Neuron (in vitro differentiated cells): Measurements from ENCODE around the gene INPP5J.
"Not testable (repeated sequence)": the region's sequence is repeated elsewhere in the genome, so short reads cannot be mapped to it uniquely, and the experiment has no call there.

Experiments used
- H2AFZ ChIP-seq: one replicate; pipeline ENCODE4 v1.6.1; 2013; ENCODE audit warnings: low read depth, mild to moderate bottlenecking, inconsistent platforms, low read length, moderate library complexity
- H3K27me3 ChIP-seq: one replicate; pipeline ENCODE4 v1.6.1; 2013; ENCODE audit warnings: low read length; ENCODE audit not compliant: insufficient read depth
- H3K36me3 ChIP-seq: one replicate; pipeline ENCODE4 v1.6.1; 2013; ENCODE audit warnings: low read length; ENCODE audit not compliant: insufficient read depth
- H3K4me1 ChIP-seq: one replicate; pipeline ENCODE4 v1.6.1; 2013; ENCODE audit warnings: low read length; ENCODE audit not compliant: insufficient read depth
- H3K4me3 ChIP-seq: 2 replicates; pipeline ENCODE4 v1.5.1; 2013; ENCODE audit warnings: mild to moderate bottlenecking, low read length, moderate library complexity
- H3K9me3 ChIP-seq: one replicate; pipeline ENCODE4 v1.6.1; 2013; ENCODE audit warnings: low read length

The INPP5J gene

DNA sequence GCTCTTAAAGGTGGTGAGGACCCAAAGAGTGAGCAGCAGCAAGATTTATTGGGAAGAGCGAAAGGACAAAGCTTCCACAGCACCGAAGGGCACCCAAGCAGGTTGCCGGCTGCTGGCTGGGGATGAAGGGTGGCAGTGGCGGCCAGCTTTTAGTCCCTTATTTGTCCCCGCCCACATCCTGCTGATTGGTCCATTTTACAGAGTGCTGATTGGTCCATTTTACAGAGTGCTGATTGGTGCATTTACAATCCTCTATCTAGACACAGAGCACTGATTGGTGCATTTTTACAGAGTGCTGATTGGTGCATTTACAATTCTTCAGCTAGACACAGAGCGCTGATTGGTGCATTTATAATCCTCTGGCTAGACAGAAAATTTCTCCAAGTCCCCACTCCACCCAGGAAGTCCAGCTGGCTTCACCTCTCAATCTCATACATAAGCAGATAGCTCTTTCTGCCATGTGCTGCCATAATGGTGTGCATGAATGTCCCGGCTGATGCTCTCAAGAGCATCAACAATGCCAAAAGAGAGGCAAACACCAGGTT, 10.1 kb upstream of the INPP5J start:
- H2AFZ ChIP-seq, H3K27me3 ChIP-seq, H3K9me3 ChIP-seq, H3K36me3 ChIP-seq, H3K4me1 ChIP-seq, H3K4me3 ChIP-seq: not testable (repeated sequence)

DNA sequence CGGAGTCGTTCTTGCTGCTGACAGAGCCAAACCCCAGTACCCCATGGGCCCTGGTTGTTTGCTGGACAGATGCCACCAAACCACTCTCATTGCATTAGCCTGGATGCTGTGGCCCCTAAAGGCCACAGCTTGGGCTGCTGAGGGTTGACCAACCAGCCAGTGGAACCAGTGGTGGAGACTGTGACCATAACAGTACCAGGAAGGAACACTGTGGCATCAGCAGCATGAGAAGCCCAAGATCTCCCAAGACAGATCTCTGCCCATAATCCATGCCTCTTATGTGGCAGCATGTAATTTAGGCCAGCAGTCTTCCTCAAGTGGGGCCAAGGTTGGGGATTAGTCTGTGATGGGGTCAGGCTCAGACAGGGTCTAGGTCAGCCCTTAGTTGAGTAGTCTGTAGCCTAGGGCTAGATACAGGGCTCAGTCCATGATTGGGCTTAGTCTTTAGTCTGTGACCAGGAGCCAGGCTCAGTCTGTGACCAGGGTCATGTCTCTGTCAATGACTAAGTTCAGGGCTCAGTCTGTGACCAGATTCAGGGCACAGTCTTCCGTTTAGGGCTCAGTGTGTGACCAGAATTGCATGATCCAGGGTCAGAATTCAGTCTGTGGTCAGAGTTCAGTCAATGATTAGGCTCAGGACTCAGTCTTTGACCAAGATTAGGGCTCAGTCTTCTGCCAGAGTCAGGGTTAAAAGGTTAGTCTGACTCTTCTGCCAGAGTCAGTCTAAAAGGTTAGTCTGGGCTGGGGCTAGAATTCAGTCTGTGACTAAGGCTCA, 4.5 kb upstream of the INPP5J start:
- no peak overlapping the region for H2AFZ ChIP-seq
- H3K27me3 ChIP-seq: peaks cover 15% of the 10 kb centered on the region
- no peaks in the 10 kb centered on the region for H3K36me3 ChIP-seq
- H3K4me3 ChIP-seq: no peak overlapping the region
- H3K9me3 ChIP-seq: no peaks in the 10 kb centered on the region
- peaks cover 3% of the 10 kb centered on the region for H3K4me1 ChIP-seq

- H2AFZ ChIP-seq: no peak overlapping the region
- H3K36me3 ChIP-seq: no peaks in the 10 kb centered on the region
- peaks cover 15% of the 10 kb centered on the region for H3K27me3 ChIP-seq
- H3K4me1 ChIP-seq: peaks cover 3% of the 10 kb centered on the region
- H3K9me3 ChIP-seq: no peaks in the 10 kb centered on the region
- H3K4me3 ChIP-seq: no peak overlapping the region
Observed at GRCh38 chr22:31119026-31119717, 3.6 kb upstream of the INPP5J start.

GRCh38 chr22:31120230-31120629, 2.5 kb upstream of the INPP5J start:
- Histone ChIP-seq H3K4me3 (no peak overlapping the region), H3K4me1 (peaks cover 3% of the 10 kb centered on the region), H3K9me3 (no peaks in the 10 kb centered on the region), H3K36me3 (no peaks in the 10 kb centered on the region), H3K27me3 (peaks cover 15% of the 10 kb centered on the region), H2AFZ (no peak overlapping the region)

DNA sequence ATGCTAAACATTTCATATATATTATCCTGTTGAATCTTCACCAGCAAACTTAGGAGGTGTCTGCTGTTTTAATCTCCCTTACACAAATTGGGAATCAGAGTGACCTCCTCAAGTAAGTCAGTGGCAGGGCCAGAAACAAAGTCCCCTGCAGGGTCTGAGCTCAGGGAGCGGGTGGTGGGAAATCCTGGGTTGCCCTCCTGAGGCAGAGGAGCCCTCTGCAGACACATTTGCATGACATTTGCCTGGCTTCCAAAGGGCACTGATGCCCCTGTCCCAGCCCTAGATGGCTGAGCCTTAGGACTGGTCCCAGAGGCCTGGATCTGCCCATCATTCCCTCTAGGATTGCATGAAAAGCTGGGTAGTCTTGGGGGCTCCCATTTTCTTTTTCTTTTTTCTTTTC, 2.1 kb upstream of the INPP5J start:
- Histone ChIP-seq H3K36me3 (no peaks in the 10 kb centered on the region), H3K4me1 (peaks cover 3% of the 10 kb centered on the region), H3K9me3 (no peaks in the 10 kb centered on the region)

DNA sequence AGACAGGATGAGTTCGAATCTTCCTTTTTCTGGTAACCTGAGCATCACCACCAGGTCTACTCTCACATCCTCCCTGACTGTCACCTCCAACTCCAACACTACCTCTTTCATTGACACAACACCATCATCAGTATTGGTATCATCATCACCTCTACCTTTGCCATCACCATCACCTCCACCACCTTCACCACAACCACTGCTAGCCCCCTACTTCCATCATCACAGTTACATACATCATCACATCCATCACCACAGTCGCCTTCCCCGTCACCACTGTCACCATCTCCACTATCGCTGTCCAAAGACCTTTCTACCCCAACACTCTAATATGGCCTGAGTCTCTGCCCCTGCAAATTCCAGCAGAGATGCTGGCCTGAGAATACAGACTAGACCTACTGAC, 1.4 kb upstream of the INPP5J start:
- no peaks in the 10 kb centered on the region for H3K9me3 ChIP-seq
- H2AFZ ChIP-seq: no peak overlapping the region
- peaks cover 3% of the 10 kb centered on the region for H3K4me1 ChIP-seq
- H3K27me3 ChIP-seq: peaks cover 15% of the 10 kb centered on the region
- no peak overlapping the region for H3K4me3 ChIP-seq
- H3K36me3 ChIP-seq: no peaks in the 10 kb centered on the region

More for the DNA sequence above, 2.1 kb upstream of the INPP5J start:
- Histone ChIP-seq H3K4me3 (no peak overlapping the region), H3K27me3 (peaks cover 15% of the 10 kb centered on the region), H2AFZ (no peak overlapping the region)

DNA sequence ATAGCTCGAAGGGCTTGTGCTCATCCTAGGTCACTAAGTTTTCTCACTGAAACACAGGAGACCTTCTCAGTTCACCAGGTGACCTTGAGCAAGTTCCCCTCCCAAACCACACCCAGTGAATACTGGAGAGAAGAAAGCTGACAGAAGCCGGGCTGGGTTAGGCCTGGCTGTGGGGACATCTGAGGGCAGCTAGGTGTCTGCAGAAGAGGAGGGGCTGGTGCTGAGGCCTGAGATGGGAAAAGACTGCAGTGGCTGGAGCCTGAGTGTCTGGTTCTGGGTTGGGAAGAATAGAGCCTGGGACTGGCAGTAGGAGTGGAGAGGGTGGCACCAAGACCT, 602 bp upstream of the INPP5J start:
- peaks cover 15% of the 10 kb centered on the region for H3K27me3 ChIP-seq

DNA sequence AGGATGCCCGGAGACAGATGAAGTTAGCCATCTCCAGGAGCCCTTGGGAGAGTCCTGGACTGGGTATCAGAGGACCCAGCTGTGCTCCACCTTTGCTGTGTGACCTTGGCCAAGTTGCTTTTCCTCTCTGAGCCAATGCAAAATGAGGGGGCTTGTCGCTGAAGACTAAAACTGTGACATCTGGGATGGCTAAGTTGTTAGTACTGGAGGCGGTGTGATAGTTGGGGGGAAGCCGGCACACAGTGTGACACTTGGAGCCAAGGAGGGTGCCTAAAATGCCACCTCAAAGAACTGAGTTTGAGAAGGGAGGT, 481 bp downstream of the INPP5J start:
- H2AFZ ChIP-seq: peak overlapping the region; percentile 44
- peaks cover 12% of the 10 kb centered on the region for H3K27me3 ChIP-seq
- no peaks in the 10 kb centered on the region for H3K36me3 ChIP-seq
- no peaks in the 10 kb centered on the region for H3K9me3 ChIP-seq
- H3K4me1 ChIP-seq: peaks cover 3% of the 10 kb centered on the region
- peak overlapping the region; percentile 53 for H3K4me3 ChIP-seq

More for the DNA sequence above, 602 bp upstream of the INPP5J start:
- no peaks in the 10 kb centered on the region for H3K9me3 ChIP-seq
- H3K4me1 ChIP-seq: peaks cover 3% of the 10 kb centered on the region
- H3K36me3 ChIP-seq: no peaks in the 10 kb centered on the region
- no peak overlapping the region for H2AFZ ChIP-seq
- H3K4me3 ChIP-seq: no peak overlapping the region

GRCh38 chr22:31124290-31124689, 1.5 kb downstream of the INPP5J start:
- Histone ChIP-seq H3K9me3 (no peaks in the 10 kb centered on the region), H2AFZ (no peak overlapping the region), H3K4me1 (peaks cover 3% of the 10 kb centered on the region), H3K27me3 (peaks cover 6% of the 10 kb centered on the region), H3K4me3 (no peak overlapping the region), H3K36me3 (no peaks in the 10 kb centered on the region)

DNA sequence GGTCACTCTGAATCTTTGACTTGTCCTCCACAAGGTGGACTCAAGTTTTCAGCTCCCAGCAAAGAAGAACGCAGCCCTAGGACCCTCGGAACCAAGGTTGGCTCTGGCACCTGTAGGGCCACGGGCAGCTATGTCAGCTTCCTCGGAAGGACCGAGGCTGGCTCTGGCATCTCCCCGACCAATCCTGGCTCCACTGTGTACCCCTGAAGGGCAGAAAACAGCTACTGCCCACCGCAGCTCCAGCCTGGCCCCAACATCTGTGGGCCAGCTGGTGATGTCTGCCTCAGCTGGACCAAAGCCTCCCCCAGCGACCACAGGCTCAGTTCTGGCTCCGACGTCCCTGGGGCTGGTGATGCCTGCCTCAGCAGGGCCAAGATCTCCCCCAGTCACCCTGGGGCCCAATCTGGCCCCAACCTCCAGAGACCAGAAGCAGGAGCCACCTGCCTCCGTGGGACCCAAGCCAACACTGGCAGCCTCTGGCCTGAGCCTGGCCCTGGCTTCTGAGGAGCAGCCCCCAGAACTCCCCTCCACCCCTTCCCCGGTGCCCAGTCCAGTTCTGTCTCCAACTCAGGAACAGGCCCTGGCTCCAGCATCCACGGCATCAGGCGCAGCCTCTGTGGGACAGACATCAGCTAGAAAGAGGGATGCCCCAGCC, 2.2 kb downstream of the INPP5J start:
- peaks cover 3% of the 10 kb centered on the region for H3K4me1 ChIP-seq
- no peaks in the 10 kb centered on the region for H3K9me3 ChIP-seq
- H3K27me3 ChIP-seq: peaks cover under 1% of the 10 kb centered on the region
- H2AFZ ChIP-seq: no peak overlapping the region
- H3K4me3 ChIP-seq: no peak overlapping the region
- no peaks in the 10 kb centered on the region for H3K36me3 ChIP-seq

DNA sequence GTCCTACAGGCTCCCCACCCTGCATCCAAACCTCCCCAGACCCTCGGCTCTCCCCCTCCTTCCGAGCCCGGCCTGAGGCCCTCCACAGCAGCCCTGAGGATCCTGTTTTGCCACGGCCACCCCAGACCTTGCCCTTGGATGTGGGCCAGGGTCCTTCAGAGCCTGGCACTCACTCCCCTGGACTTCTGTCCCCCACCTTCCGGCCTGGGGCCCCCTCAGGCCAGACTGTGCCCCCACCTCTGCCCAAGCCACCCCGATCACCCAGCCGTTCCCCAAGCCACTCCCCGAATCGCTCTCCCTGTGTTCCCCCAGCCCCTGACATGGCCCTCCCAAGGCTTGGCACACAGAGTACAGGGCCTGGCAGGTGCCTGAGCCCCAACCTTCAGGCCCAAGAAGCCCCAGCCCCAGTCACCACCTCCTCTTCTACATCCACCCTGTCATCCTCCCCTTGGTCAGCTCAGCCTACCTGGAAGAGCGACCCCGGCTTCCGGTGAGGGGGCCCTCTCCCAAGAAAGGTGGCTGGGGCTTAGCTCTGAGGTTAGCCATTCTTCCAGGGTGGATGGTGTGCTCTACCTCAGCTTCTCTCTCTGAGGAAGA, 2.9 kb downstream of the INPP5J start:
- no peak overlapping the region for H2AFZ ChIP-seq
- H3K4me3 ChIP-seq: no peak overlapping the region
- H3K9me3 ChIP-seq: no peaks in the 10 kb centered on the region
- H3K4me1 ChIP-seq: peaks cover 3% of the 10 kb centered on the region
- no peaks in the 10 kb centered on the region for H3K27me3 ChIP-seq
- H3K36me3 ChIP-seq: no peaks in the 10 kb centered on the region

DNA sequence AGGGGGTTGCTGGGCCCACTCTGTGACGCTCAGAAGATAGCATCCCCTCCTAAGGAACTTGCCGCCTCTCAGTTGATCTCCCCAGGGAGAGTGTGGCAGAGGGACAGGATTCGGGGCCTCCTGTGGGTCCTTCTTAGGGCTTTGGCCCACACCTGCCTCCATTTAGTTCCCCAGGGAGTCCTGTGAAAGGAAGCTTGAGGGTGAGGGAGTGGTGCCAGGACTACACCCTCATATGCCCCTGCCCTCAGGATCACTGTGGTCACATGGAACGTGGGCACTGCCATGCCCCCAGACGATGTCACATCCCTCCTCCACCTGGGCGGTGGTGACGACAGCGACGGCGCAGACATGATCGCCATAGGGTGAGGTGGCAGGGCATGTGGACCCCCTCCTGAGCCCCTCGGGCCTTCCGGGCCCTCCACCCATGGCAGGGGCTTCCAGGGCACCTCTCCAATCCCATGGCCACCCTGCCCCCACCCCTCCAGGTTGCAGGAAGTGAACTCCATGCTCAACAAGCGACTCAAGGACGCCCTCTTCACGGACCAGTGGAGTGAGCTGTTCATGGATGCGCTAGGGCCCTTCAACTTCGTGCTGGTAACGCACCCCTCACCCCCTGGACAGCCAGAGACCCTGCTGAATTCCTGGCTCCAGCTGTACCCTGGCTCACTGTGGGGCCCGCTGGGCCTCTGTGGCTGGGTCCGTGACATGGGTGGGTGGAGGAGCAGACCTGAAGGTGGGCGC, 3.5 kb downstream of the INPP5J start:
- Histone ChIP-seq H3K4me3 (no peak overlapping the region), H3K36me3 (no peaks in the 10 kb centered on the region), H3K9me3 (no peaks in the 10 kb centered on the region), H2AFZ (no peak overlapping the region), H3K4me1 (peaks cover 3% of the 10 kb centered on the region), H3K27me3 (no peaks in the 10 kb centered on the region)

- H3K4me3 ChIP-seq: no peak overlapping the region
- no peaks in the 10 kb centered on the region for H3K36me3 ChIP-seq
- H3K27me3 ChIP-seq: no peaks in the 10 kb centered on the region
- H3K4me1 ChIP-seq: peaks cover 3% of the 10 kb centered on the region
- H2AFZ ChIP-seq: no peak overlapping the region
- H3K9me3 ChIP-seq: no peaks in the 10 kb centered on the region
Observed at GRCh38 chr22:31126869-31127175, 4.1 kb downstream of the INPP5J start.
